HUES64 (cell line): Measurements from ENCODE around the gene PSMB4.
A peak's percentile ranks its signal among the peaks of the same experiment; 100 is the strongest.
"Not testable (repeated sequence)": the region's sequence is repeated elsewhere in the genome, so short reads cannot be mapped to it uniquely, and the experiment has no call there.

Experiments used
- H3K27ac ChIP-seq: 2 replicates; pipeline ENCODE4 v1.7.0; 2013; ENCODE audit warnings: low read depth, low read length, inconsistent platforms
- H3K27me3 ChIP-seq: 2 replicates; pipeline ENCODE4 v1.6.1; 2013; ENCODE audit warnings: mild to moderate bottlenecking, low read length; ENCODE audit not compliant: insufficient read depth
- H3K36me3 ChIP-seq: 2 replicates; pipeline ENCODE4 v1.6.1; 2013; ENCODE audit warnings: mild to moderate bottlenecking, low read length; ENCODE audit not compliant: insufficient read depth
- H3K4me1 ChIP-seq: 2 replicates; pipeline ENCODE4 v1.6.1; 2013; ENCODE audit warnings: mild to moderate bottlenecking, low read length, moderate library complexity; ENCODE audit not compliant: insufficient read depth
- H3K4me3 ChIP-seq: 2 replicates; pipeline ENCODE4 v1.5.1; 2013; ENCODE audit warnings: mild to moderate bottlenecking, low read length, moderate library complexity
- H3K9ac ChIP-seq: 2 replicates; pipeline ENCODE4 v1.6.1; 2013; ENCODE audit warnings: mild to moderate bottlenecking, low read depth, low read length
- H3K9me3 ChIP-seq: 2 replicates; pipeline ENCODE4 v1.6.1; 2013; ENCODE audit warnings: low read depth, low read length; ENCODE audit not compliant: insufficient read depth
- WGBS: fragments of 150-250, 120-280 bp; methylation state at CpG from one replicate; pipeline ENCODE4 v1.1.7; 2013; ENCODE audit warnings: missing lambda C conversion rate; 5-methylcytosine and 5-hydroxymethylcytosine counted together

Gene PSMB4

DNA sequence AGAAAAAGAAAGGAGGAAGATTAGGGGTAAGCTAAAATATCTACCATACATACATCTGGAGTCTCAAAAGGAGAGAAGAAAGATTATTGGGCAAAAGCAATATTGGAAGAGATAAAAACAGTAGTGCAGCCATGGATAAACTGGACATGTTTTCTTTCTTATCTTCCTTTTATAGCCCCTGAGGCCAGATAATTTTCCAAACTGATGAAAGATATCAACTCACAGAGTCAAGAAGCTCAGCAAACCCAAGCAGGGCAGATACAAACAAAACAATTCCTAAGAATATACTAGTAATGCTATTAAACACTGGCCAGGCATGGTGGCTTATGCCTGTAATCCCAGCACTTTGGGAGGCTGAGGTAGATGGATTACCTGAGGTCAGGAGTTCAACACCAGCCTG lies 5.8 kb upstream of the PSMB4 start:
- H3K9ac ChIP-seq, result no peak overlapping the region
- no peak overlapping the region for H3K4me3 ChIP-seq
- no peaks in the 10 kb centered on the region for H3K27me3 ChIP-seq
- no peaks in the 10 kb centered on the region for H3K9me3 ChIP-seq
- no peaks in the 10 kb centered on the region for H3K36me3 ChIP-seq
- no peak overlapping the region for H3K27ac ChIP-seq
- H3K4me1 ChIP-seq, result no peaks in the 10 kb centered on the region

DNA sequence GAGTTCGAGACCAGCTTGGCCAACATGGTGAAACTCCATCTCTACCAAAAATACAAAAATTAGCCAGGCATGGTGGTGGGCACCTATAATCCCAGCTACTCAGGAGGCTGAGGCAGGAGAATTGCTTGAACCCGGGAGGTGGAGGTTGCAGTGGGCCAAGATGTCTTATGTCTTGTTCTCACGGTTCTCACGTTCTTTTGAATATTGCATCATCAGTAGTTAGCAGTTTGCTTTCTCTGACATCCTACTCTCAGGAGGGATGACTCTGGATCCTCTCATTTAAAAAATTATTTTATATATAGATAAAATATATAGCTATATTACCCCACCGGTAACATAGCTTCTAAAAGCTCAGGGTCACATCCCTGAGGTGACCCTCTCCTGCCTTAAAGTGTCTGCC lies 3.1 kb upstream of the PSMB4 start:
- H3K27me3 ChIP-seq, H3K9ac ChIP-seq, H3K9me3 ChIP-seq, H3K36me3 ChIP-seq, H3K4me1 ChIP-seq, H3K27ac ChIP-seq, H3K4me3 ChIP-seq: not testable (repeated sequence)
- 97% methylated on average over 5 of the region's 5 CpGs for WGBS

DNA sequence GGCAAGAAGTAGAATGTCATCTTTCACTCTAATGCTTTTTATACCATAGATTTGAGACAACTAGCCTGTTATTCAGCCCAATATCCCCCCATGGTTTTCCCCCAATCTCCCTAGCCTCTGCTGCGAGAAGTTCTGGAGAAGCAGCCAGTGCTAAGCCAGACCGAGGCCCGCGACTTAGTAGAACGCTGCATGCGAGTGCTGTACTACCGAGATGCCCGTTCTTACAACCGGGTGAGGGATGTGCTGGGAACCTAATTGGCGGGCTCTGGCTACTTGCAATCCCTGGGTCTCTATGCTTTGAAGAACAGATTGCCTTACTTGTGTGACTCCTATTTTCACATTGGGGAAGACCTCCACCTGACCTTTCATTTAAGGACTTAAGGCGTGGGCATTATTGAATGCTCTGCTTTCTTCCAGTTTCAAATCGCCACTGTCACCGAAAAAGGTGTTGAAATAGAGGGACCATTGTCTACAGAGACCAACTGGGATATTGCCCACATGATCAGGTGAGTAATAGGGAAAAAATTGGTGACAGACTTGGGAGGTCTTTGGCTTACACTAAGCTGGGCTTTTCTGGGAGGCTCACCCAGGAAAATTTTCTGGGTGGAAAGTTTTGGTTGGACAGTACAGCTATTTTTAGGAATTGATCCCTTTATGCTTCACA lies 1.9 kb downstream of the PSMB4 start:
- Histone ChIP-seq H3K36me3 (peaks cover 60% of the 10 kb centered on the region), H3K4me3 (peak overlapping the region; percentile 79), H3K27ac (no peak overlapping the region), H3K4me1 (peaks cover 4% of the 10 kb centered on the region; the same call in 1 of the 2 replicates), H3K9ac (no peak overlapping the region), H3K27me3 (no peaks in the 10 kb centered on the region), H3K9me3 (no peaks in the 10 kb centered on the region)
- 97% methylated on average over 13 of the region's 13 CpGs for WGBS

DNA sequence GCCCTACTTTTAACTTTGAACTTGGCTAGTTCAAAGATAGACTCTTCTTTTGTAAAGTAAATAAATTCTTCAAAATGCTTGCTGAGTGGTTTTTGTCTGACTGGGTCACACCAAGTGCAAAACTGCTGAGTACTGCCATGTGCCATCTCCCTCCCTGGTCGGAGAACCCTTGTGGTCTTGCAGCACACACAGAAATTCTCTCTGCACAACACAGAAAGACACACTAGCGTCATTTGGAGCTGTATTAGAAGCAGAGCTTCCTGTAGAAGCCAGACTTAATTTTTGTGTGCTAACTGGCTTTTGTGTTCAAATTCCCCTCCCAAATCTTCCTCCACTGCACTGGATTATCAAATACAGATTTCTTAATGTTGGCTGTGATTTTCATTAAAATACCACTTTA lies 2.5 kb downstream of the PSMB4 start:
- Histone ChIP-seq H3K36me3 (peaks cover 66% of the 10 kb centered on the region), H3K4me1 (peaks cover 4% of the 10 kb centered on the region; the same call in 1 of the 2 replicates), H3K27me3 (no peaks in the 10 kb centered on the region), H3K27ac (no peak overlapping the region), H3K9me3 (no peaks in the 10 kb centered on the region), H3K9ac (no peak overlapping the region), H3K4me3 (no peak overlapping the region; the same call in 1 of the 2 replicates)
- 100% methylated on average over 2 of the region's 2 CpGs for WGBS

DNA sequence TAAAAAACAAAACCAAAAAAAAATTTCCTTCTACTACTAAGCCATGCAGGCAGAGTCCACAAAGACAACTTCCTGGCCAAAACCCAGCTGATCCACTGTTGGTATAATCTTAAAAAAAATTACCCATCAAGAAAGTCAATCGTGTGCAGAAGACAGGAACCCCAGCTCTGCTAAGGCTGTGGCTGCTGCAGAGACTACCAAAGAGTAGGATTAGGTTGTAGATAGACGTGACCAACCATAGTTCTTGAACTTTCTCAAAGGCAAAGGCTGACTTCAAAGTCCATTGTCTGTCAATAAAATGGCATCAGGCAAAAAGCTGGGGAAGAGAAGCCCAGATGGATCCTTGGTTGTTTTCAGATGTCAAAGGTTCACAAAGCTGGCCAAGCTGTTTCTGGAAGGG lies 3.4 kb downstream of the PSMB4 start:
- Histone ChIP-seq H3K36me3 (peaks cover 75% of the 10 kb centered on the region), H3K27ac (no peak overlapping the region), H3K9ac (no peak overlapping the region), H3K9me3 (no peaks in the 10 kb centered on the region), H3K4me1 (peaks cover 4% of the 10 kb centered on the region; the same call in 1 of the 2 replicates), H3K27me3 (no peaks in the 10 kb centered on the region), H3K4me3 (no peak overlapping the region)
- WGBS, result 83% methylated on average over 2 of the region's 2 CpGs

DNA sequence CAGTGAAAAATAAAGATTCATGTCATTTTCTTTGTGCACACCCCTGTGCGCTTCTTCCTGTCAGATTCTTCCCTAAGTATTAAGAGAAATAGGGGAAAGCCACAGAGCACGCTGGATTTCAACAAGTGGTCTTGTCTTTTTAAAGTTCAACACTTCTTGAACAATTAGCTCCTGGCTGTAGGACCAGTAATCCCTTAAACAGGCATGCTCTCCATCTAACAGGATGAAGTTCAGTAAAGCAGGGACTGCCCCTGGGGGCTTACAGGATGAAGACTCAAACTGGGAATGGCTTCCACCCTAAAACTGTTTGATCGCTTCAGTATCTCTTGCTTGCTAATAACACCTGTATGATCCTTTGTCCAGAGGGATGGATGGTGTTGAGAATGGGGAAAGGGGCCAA lies 4.2 kb downstream of the PSMB4 start:
- Histone ChIP-seq H3K36me3 (peaks cover 83% of the 10 kb centered on the region), H3K4me1 (peaks cover 4% of the 10 kb centered on the region; the same call in 1 of the 2 replicates), H3K27me3 (no peaks in the 10 kb centered on the region), H3K27ac (no peak overlapping the region), H3K9me3 (no peaks in the 10 kb centered on the region), H3K4me3 (no peak overlapping the region), H3K9ac (no peak overlapping the region)
- WGBS, result 96% methylated on average over 3 of the region's 3 CpGs

DNA sequence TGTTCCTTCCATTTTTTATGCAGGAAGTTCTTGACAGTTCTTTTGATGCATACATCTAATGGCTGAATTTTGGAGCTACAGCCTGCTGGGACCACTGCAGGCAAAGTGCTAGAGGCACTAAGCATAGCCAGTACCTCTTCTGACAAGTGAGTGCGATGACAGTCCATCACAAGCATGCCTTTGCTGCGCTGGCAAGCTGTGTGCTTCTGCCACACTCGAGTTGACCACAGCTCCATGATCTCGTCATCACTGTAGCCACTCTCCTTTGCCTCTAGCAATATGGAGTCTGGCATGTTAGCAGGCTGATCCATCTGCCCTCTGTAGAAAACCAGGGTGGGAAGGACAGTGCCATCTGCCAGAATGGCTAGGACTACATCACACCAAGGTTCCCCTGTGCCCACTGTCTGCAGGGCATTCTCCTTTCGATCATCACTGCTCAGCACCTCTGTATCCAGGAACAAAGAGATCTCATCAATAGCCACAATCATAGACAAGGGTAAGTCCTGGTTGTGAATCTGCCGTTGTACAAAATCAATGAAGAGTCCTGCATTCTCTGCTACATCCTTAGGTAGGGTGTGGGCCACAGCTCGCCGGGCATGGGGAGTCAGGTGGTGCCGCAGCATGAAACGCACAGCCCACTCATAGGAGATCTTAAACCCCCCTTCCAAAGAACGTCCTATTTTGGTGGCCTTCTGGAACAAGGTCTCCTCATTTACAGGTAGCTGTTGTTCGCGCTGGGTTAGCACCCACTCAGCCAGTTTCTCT lies 6.0 kb downstream of the PSMB4 start:
- Histone ChIP-seq H3K36me3 (peaks cover 100% of the 10 kb centered on the region), H3K9me3 (no peaks in the 10 kb centered on the region)

DNA sequence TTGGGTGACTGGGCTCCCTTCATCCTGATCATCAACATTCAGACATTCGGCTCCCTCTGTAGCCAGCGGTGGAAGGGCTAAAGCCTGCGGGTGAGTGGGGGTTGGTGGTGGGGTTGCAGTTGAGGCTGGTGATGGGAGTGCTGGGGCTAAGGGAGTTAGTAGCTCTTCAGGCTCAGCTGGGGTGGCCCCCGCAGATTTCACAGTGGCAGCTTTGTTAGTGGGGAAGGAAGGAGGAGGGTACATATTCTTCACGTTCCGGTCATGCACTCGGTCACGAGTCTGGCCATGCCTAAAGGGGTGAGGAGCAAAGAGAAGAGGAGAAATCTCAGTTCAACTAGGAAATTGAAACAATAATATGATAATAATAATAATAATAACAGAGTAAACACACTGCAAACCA lies 6.8 kb downstream of the PSMB4 start:
- 97% methylated on average over 8 of the region's 8 CpGs for WGBS
- H3K27ac ChIP-seq, result no peak overlapping the region
- no peak overlapping the region for H3K4me3 ChIP-seq
- no peak overlapping the region for H3K9ac ChIP-seq
- H3K9me3 ChIP-seq, result no peaks in the 10 kb centered on the region
- no peaks in the 10 kb centered on the region for H3K4me1 ChIP-seq
- no peaks in the 10 kb centered on the region for H3K27me3 ChIP-seq
- peaks cover 100% of the 10 kb centered on the region for H3K36me3 ChIP-seq

More for the DNA sequence above, 6.0 kb downstream of the PSMB4 start:
- 95% methylated on average over 13 of the region's 13 CpGs for WGBS
- Histone ChIP-seq H3K27ac (no peak overlapping the region), H3K9ac (no peak overlapping the region), H3K27me3 (no peaks in the 10 kb centered on the region), H3K4me3 (no peak overlapping the region), H3K4me1 (peaks cover 3% of the 10 kb centered on the region; the same call in 1 of the 2 replicates)

DNA sequence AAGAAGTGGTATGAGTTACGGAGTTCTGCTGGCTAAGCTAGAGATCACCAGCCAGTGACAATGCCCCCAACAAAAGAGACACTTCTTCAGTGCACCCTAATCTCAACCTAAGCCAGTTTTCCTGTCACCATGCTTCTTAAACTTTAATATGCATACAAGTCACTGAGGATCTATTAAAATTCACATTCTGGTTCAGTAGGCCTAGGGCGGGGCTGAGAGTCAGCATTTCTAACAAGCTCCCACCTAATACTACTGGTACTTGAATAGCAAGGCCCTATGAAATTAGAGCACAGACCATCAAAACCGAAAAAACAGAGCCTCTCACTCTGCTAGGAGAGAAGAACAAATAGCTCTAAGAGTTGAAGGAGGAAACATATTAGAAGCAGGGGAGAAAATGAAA lies 7.9 kb downstream of the PSMB4 start:
- H3K27ac ChIP-seq, result no peak overlapping the region
- no peaks in the 10 kb centered on the region for H3K27me3 ChIP-seq
- 98% methylated on average over 3 of the region's 3 CpGs for WGBS
- H3K9ac ChIP-seq, result no peak overlapping the region
- H3K4me1 ChIP-seq, result no peaks in the 10 kb centered on the region
- no peaks in the 10 kb centered on the region for H3K9me3 ChIP-seq
- H3K4me3 ChIP-seq, result no peak overlapping the region
- peaks cover 100% of the 10 kb centered on the region for H3K36me3 ChIP-seq

DNA sequence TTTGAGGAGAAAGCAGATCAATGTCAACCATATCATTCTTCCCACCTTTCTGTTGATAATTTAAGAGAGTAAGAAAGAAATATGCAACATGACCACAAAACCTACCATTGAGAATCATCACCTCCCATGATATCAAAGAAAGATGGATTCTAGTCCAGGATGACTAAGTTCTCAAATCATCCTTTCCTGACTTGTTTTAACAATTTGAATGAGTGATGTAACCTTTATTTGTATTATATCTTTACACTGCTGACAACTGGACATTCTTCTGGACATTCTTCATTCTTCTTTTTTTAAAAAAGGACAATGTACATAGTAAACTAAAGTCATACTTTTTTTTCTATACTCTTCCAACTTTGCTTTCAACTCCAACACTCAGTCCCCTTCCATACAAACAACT lies 9.5 kb downstream of the PSMB4 start:
- peaks cover 99% of the 10 kb centered on the region for H3K36me3 ChIP-seq
- no peak overlapping the region for H3K27ac ChIP-seq
- H3K4me1 ChIP-seq, result no peaks in the 10 kb centered on the region
- H3K9ac ChIP-seq, result no peak overlapping the region
- H3K27me3 ChIP-seq, result no peaks in the 10 kb centered on the region
- no peaks in the 10 kb centered on the region for H3K9me3 ChIP-seq
- H3K4me3 ChIP-seq, result no peak overlapping the region

DNA sequence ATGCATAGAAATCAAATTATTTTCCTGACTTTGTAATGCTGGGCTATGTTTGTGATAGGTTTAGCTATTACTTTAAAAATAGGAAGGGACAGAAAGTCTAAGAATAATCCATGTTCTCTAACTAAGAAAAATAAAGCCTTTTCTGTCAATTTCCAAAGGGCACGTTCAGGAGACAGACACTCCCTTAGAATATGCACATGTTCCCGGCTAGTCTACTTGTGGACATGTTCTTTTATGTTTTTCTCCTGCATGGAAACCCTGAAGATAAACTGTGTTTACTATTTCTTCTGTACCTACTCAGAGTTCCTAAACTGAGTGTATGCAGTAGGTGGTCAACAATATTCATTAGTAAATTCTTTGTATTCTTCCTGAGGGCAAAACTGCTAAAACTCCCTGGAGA lies 12.5 kb downstream of the PSMB4 start:
- WGBS, result 95% methylated on average over 2 of the region's 2 CpGs
- no peaks in the 10 kb centered on the region for H3K27me3 ChIP-seq
- no peak overlapping the region for H3K4me3 ChIP-seq
- no peaks in the 10 kb centered on the region for H3K4me1 ChIP-seq
- peaks cover 99% of the 10 kb centered on the region for H3K36me3 ChIP-seq
- H3K9ac ChIP-seq, result no peak overlapping the region
- no peaks in the 10 kb centered on the region for H3K9me3 ChIP-seq
- H3K27ac ChIP-seq, result no peak overlapping the region
